Common myeloid progenitor, CD34-positive (primary cell): Measurements from ENCODE around the gene UBE2H.
"Not testable (repeated sequence)": the region's sequence is repeated elsewhere in the genome, so short reads cannot be mapped to it uniquely, and the experiment has no call there.

ENCODE experiments used
- CTCF ChIA-PET: fragments of 350-600 bp; sonication (Branson Sonifier 250); formaldehyde crosslinking; loops from one replicate; lab custom pipeline; 2021; ENCODE audit warnings: antibody characterized with exemption; lab: Charles Lee
- POLR2A ChIA-PET: fragments of 350-600 bp; sonication (Branson Sonifier 250); formaldehyde crosslinking; loops from one replicate; lab custom pipeline; 2021; ENCODE audit warnings: antibody characterized with exemption; lab: Charles Lee
- DNase-seq, 3 donors: peaks; one replicate each; pipeline versions ENCODE4 v3.0.0 to v3.0.0-alpha.2; 2013
- H3K27ac ChIP-seq, 2 experiments: 1 replicate in 1 of 2; 2 replicates in 1 of 2; pipeline ENCODE4 v1.7.0; 2013; ENCODE audit warnings: inconsistent platforms in 2 of 2, low read length in 2 of 2, mild to moderate bottlenecking in 2 of 2, low read depth in 1 of 2, moderate library complexity in 1 of 2; ENCODE audit not compliant: severe bottlenecking in 2 of 2, insufficient read depth in 1 of 2, poor library complexity in 1 of 2
- H3K27me3 ChIP-seq, 5 experiments: replicated peaks in 2 of 5; 1 replicate in 3 of 5; 2 replicates in 2 of 5; pipeline versions ENCODE4 v1.6.1 to v1.7.0; 2013; ENCODE audit warnings: low read length in 4 of 5, mild to moderate bottlenecking in 2 of 5, moderate library complexity in 2 of 5, inconsistent platforms in 1 of 5; ENCODE audit not compliant: insufficient read depth in 5 of 5, control insufficient read depth in 4 of 5
- H3K36me3 ChIP-seq, 4 experiments: 1 replicate in 2 of 4; 2 replicates in 2 of 4; pipeline versions ENCODE4 v1.6.1 to v1.7.0; 2013; ENCODE audit warnings: low read length in 3 of 4, control low read depth in 1 of 4, mild to moderate bottlenecking in 1 of 4; ENCODE audit not compliant: control insufficient read depth in 4 of 4, insufficient read depth in 4 of 4
- H3K4me1 ChIP-seq, 4 experiments: 1 replicate in 3 of 4; 2 replicates in 1 of 4; pipeline versions ENCODE4 v1.6.1 to v1.7.1; 2013; ENCODE audit warnings: low read length in 3 of 4, mild to moderate bottlenecking in 3 of 4, control low read depth in 1 of 4, inconsistent platforms in 1 of 4, moderate library complexity in 1 of 4; ENCODE audit not compliant: control insufficient read depth in 4 of 4, insufficient read depth in 4 of 4; ENCODE audit errors: control extremely low read depth in 1 of 4
- H3K4me3 ChIP-seq, 7 experiments: 1 replicate in 4 of 7; 2 replicates in 3 of 7; pipeline versions ENCODE4 v1.5.1 to v1.7.0; 2013; ENCODE audit warnings: mild to moderate bottlenecking in 7 of 7, low read length in 6 of 7, moderate library complexity in 6 of 7, inconsistent platforms in 2 of 7, low read depth in 2 of 7, control low read depth in 1 of 7; ENCODE audit not compliant: insufficient read depth in 4 of 7, control insufficient read depth in 1 of 7; ENCODE audit errors: extremely low read depth in 1 of 7
- H3K9me3 ChIP-seq, 5 experiments: 1 replicate in 4 of 5; 2 replicates in 1 of 5; pipeline versions ENCODE4 v1.6.1 to v1.7.1; 2013; ENCODE audit warnings: low read length in 4 of 5, mild to moderate bottlenecking in 2 of 5, inconsistent platforms in 1 of 5, low read depth in 1 of 5, moderate library complexity in 1 of 5; ENCODE audit not compliant: control insufficient read depth in 4 of 5, insufficient read depth in 2 of 5; ENCODE audit errors: control extremely low read depth in 1 of 5
- WGBS: methylation state at CpG from one replicate; pipeline ENCODE4 v1.1.5; 2013; ENCODE audit not compliant: insufficient coverage; 5-methylcytosine and 5-hydroxymethylcytosine counted together

Gene UBE2H

GRCh38 chr7:129835569-129835968 lies 117.2 kb downstream of the UBE2H start:
- no peak overlapping the region for H3K27ac ChIP-seq
- H3K9me3 ChIP-seq = no peaks in the 10 kb centered on the region
- ChIA-PET CTCF (interaction anchor here (0.7 to 1.4 kb wide), 3 partner anchors 9 to 192 kb away, joined by 3 to 4 read pairs (median 3); no protein-coding TSS in a partner anchor), POLR2A (no interaction called here)
- peaks cover 0 to 5% (median 0%) of the 10 kb centered on the region in 4 experiments for H3K4me1 ChIP-seq
- no peaks in the 10 kb centered on the region for H3K27me3 ChIP-seq
- no peak overlapping the region for H3K4me3 ChIP-seq
- H3K36me3 ChIP-seq = peaks cover 3 to 33% (median 13%) of the 10 kb centered on the region in 4 experiments
- peak in 2 of 3 donors; percentile 43 to 69 for DNase-seq
- WGBS = 98% methylated on average over 5 of the region's 6 CpGs

GRCh38 chr7:129833353-129833752 lies 119.4 kb downstream of the UBE2H start:
- CTCF ChIA-PET = interaction anchor here (1.0 kb wide), 1 partner anchor 169 kb away, joined by 3 read pairs; no protein-coding TSS in a partner anchor
- H3K27me3 ChIP-seq, H3K4me3 ChIP-seq, H3K4me1 ChIP-seq, DNase-seq, H3K9me3 ChIP-seq, POLR2A ChIA-PET, H3K27ac ChIP-seq: not testable (repeated sequence)
- 92% methylated on average over 4 of the region's 6 CpGs for WGBS
- H3K36me3 ChIP-seq = peaks cover 3 to 29% (median 11%) of the 10 kb centered on the region in 4 experiments

- DNase-seq = no peak
- POLR2A ChIA-PET = no interaction called here
- Histone ChIP-seq H3K4me1 (peaks cover 0 to 8% (median 1%) of the 10 kb centered on the region in 4 experiments), H3K4me3 (no peak overlapping the region), H3K27ac (no peak overlapping the region), H3K36me3 (peaks cover 2 to 29% (median 11%) of the 10 kb centered on the region in 4 experiments), H3K27me3 (no peaks in the 10 kb centered on the region), H3K9me3 (no peaks in the 10 kb centered on the region)
- CTCF ChIA-PET = interaction anchor here (1.1 to 8.4 kb wide), 2 partner anchors 18 to 178 kb away, joined by 3 to 69 read pairs; no protein-coding TSS in a partner anchor
- whole genome bisulfite sequencing = 100% methylated on average over 1 of the region's 3 CpGs
Measured at GRCh38 chr7:129832701-129833227, 120.0 kb downstream of the UBE2H start.

- WGBS = 96% methylated on average over 2 of the region's 4 CpGs
- Histone ChIP-seq H3K4me1 (peaks cover 0 to 8% (median 1%) of the 10 kb centered on the region in 4 experiments), H3K36me3 (peaks cover 0 to 27% (median 11%) of the 10 kb centered on the region in 4 experiments), H3K27ac (no peak overlapping the region), H3K27me3 (no peaks in the 10 kb centered on the region), H3K9me3 (no peaks in the 10 kb centered on the region), H3K4me3 (no peak overlapping the region)
- DNase-seq = no peak
- POLR2A ChIA-PET = no interaction called here
- CTCF ChIA-PET = interaction anchor here (1.1 to 8.4 kb wide), 3 partner anchors 9 to 179 kb away, joined by 3 to 69 read pairs (median 38); no protein-coding TSS in a partner anchor
Measured at GRCh38 chr7:129832282-129832681, 120.5 kb downstream of the UBE2H start.

DNA sequence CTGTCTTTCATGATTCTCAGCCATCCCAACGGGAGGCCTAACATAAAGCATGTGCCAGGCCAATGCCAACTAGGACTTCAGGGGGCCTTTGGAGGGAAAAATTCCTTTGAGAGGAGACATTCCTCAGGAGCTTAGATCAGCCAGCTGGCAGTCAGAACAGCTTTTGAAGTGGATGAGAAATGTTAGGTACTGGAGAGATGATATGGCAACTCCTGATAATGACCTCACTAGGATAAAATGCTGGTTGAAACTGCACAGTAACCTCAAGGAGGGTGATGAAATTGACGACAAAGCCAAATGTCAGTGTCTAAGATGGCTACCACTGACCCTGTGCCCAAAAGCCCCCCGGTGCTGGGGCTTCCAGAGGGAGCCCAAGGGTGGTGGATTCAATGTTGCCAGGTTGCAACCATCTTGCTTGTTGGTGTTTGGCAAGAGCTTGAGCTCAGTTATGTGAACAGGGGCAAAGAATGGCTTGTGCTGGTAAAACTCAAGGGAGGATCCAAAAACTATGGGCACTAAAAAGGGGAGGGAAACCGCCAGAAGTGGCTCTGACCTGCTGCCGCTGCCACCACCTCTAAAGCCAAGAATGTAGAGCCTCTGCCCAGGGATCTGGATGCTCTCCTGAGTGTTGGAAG lies 121.2 kb downstream of the UBE2H start:
- Histone ChIP-seq H3K27me3 (no peaks in the 10 kb centered on the region), H3K4me3 (no peak overlapping the region), H3K36me3 (peaks cover 0 to 27% (median 10%) of the 10 kb centered on the region in 4 experiments), H3K27ac (no peak overlapping the region), H3K4me1 (peaks cover 0 to 8% (median 1%) of the 10 kb centered on the region in 4 experiments), H3K9me3 (no peaks in the 10 kb centered on the region)
- DNase-seq = no peak
- POLR2A ChIA-PET = no interaction called here
- 98% methylated on average over 5 of the region's 5 CpGs for WGBS
- CTCF ChIA-PET = interaction anchor here (1.1 to 8.4 kb wide), 7 partner anchors 10 to 180 kb away, joined by 3 to 69 read pairs (median 6); no protein-coding TSS in a partner anchor

- CTCF ChIA-PET = interaction anchor here (1.0 to 8.4 kb wide), 17 partner anchors 10 to 184 kb away, joined by 3 to 69 read pairs (median 6); no protein-coding TSS in a partner anchor
- no peak for DNase-seq
- POLR2A ChIA-PET = no interaction called here
- peaks cover 0 to 12% (median 5%) of the 10 kb centered on the region in 4 experiments for H3K4me1 ChIP-seq
- WGBS = 96% methylated on average over 8 of the region's 8 CpGs
- H3K27me3 ChIP-seq = no peaks in the 10 kb centered on the region
- H3K36me3 ChIP-seq = peaks cover 0 to 24% (median 7%) of the 10 kb centered on the region in 4 experiments
- H3K4me3 ChIP-seq = no peak overlapping the region
- no peaks in the 10 kb centered on the region for H3K9me3 ChIP-seq
- H3K27ac ChIP-seq = no peak overlapping the region
Measured at GRCh38 chr7:129830949-129831348, 121.8 kb downstream of the UBE2H start.
